WTC11 (cell line): ENCODE measurements around the gene PALM3.

ENCODE experiments used
- CREB1 ChIP-seq: sonication (generic); formaldehyde crosslinking; IDR thresholded peaks from 2 replicates; pipeline ENCODE4 v1.8.0; 2023; ENCODE audit warnings: mild to moderate bottlenecking, missing genetic modification reagents
- FOXJ3 ChIP-seq: sonication (generic); formaldehyde crosslinking; IDR thresholded peaks from 2 replicates; pipeline ENCODE4 v1.9.0; 2021; ENCODE audit warnings: missing genetic modification reagents, mild to moderate bottlenecking, borderline replicate concordance
- JUN ChIP-seq: sonication (generic); formaldehyde crosslinking; IDR thresholded peaks from 2 replicates; pipeline ENCODE4 v1.8.0; 2023; ENCODE audit warnings: mild to moderate bottlenecking, missing genetic modification reagents
- NR3C1 ChIP-seq: sonication (generic); formaldehyde crosslinking; conservative IDR thresholded peaks from 2 replicates; pipeline ENCODE4 v1.8.1; 2023; ENCODE audit warnings: low read depth, mild to moderate bottlenecking, missing genetic modification reagents
- TEAD4 ChIP-seq: sonication (generic); formaldehyde crosslinking; IDR thresholded peaks from 2 replicates; pipeline ENCODE4 v1.8.0; 2022; ENCODE audit warnings: mild to moderate bottlenecking, missing genetic modification reagents
- ZNF121 ChIP-seq: sonication (generic); formaldehyde crosslinking; IDR thresholded peaks from 2 replicates; pipeline ENCODE4 v1.8.0; 2023; ENCODE audit warnings: missing genetic modification reagents
- TF ChIP-seq, protein P1 (sequence below): fragments of 200-600 bp; IDR thresholded peaks from 2 replicates; pipeline ENCODE4 v1.8.0; 2022; ENCODE audit warnings: antibody characterized with exemption
- TF ChIP-seq, protein P2 (sequence below): sonication (generic); formaldehyde crosslinking; IDR thresholded peaks from 2 replicates; pipeline ENCODE4 v1.8.0; 2022; ENCODE audit warnings: mild to moderate bottlenecking, missing genetic modification reagents
- TF ChIP-seq, protein P3 (sequence below): fragments of 250-450 bp; sonication (Bioruptor Pico); conservative IDR thresholded peaks from 2 replicates; pipeline ENCODE4 v1.9.0; 2021; ENCODE audit warnings: mild to moderate bottlenecking
- TF ChIP-seq, protein P4 (sequence below): sonication (generic); formaldehyde crosslinking; IDR thresholded peaks from 2 replicates; pipeline ENCODE4 v1.8.0; 2023; ENCODE audit warnings: missing genetic modification reagents
- TF ChIP-seq, protein P5 (sequence below): sonication (generic); formaldehyde crosslinking; IDR thresholded peaks from 2 replicates; pipeline ENCODE4 v1.8.1; 2023; ENCODE audit warnings: mild to moderate bottlenecking, moderate library complexity, missing genetic modification reagents
- TF ChIP-seq, protein P6 (sequence below): sonication (generic); formaldehyde crosslinking; IDR thresholded peaks from 2 replicates; pipeline ENCODE4 v1.8.1; 2022; ENCODE audit warnings: low read depth, missing genetic modification reagents, borderline replicate concordance
- TF ChIP-seq, protein P7 (sequence below): sonication (generic); formaldehyde crosslinking; IDR thresholded peaks from 2 replicates; pipeline ENCODE4 v1.8.0; 2022; ENCODE audit warnings: mild to moderate bottlenecking, missing genetic modification reagents
- TF ChIP-seq, protein P8 (sequence below): sonication (generic); formaldehyde crosslinking; conservative IDR thresholded peaks from 2 replicates; pipeline ENCODE4 v1.8.1; 2022; ENCODE audit warnings: mild to moderate bottlenecking, missing genetic modification reagents

DNA sequence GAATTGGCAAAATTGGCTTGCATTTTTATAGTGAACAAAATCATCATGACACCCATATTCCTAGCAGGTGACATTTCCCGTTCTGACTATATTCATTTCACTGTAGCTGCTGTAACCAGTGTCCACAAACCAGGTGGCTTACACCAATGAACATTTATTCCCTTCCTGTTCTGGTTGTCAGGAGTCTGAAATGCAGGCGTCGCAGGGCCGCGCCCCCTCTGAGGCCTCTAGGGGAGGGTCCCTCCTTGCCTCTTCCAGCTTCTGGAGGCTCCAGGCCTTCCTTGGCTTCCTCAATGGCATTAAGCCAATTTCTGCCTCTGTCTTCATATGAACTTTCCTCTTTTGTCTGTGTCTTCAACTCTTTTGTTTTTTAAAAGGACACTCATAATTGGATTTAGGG is 40.4 kb downstream of the PALM3 start:
- no peak for TF ChIP-seq FOXJ3 (CRISPR knock-in tag)
- no peak for TF ChIP-seq NR3C1 (CRISPR knock-in tag)
- TF ChIP-seq, protein P1, sequence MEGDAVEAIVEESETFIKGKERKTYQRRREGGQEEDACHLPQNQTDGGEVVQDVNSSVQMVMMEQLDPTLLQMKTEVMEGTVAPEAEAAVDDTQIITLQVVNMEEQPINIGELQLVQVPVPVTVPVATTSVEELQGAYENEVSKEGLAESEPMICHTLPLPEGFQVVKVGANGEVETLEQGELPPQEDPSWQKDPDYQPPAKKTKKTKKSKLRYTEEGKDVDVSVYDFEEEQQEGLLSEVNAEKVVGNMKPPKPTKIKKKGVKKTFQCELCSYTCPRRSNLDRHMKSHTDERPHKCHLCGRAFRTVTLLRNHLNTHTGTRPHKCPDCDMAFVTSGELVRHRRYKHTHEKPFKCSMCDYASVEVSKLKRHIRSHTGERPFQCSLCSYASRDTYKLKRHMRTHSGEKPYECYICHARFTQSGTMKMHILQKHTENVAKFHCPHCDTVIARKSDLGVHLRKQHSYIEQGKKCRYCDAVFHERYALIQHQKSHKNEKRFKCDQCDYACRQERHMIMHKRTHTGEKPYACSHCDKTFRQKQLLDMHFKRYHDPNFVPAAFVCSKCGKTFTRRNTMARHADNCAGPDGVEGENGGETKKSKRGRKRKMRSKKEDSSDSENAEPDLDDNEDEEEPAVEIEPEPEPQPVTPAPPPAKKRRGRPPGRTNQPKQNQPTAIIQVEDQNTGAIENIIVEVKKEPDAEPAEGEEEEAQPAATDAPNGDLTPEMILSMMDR: no peak
- TF ChIP-seq, protein P2, sequence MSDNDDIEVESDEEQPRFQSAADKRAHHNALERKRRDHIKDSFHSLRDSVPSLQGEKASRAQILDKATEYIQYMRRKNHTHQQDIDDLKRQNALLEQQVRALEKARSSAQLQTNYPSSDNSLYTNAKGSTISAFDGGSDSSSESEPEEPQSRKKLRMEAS: no peak
- TF ChIP-seq, protein P3, sequence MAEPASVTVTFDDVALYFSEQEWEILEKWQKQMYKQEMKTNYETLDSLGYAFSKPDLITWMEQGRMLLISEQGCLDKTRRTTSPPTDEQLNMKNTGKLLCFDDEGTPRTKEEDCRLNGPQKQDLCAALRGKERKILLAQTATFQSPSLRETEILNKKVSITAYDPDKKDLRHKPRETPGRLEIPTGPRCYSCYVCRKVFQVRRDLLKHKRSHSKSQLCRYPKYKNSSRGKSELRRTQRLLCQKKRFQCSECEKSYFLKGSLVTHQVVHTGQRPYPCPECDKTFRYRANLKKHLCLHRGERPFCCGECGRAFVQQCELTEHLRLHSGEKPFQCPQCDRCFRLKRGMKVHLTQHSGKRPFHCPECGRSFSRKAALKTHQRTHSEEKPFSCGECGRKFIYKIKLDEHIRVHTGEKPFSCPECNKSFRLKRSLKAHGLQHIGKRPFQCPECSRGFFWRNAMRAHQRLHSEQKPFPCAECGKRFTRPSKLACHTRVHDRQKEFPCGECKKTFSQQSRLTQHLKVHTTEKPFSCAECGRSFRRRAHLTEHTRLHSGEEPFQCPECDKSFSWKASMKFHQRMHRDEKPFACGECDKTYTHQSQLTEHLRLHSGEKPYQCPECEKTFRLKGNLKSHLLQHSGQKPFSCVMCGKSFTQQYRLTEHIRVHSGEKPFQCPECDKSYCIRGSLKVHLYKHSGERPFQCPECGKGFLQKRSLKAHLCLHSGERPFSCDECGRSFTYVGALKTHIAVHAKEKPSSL: no peak
- TF ChIP-seq, protein P4, sequence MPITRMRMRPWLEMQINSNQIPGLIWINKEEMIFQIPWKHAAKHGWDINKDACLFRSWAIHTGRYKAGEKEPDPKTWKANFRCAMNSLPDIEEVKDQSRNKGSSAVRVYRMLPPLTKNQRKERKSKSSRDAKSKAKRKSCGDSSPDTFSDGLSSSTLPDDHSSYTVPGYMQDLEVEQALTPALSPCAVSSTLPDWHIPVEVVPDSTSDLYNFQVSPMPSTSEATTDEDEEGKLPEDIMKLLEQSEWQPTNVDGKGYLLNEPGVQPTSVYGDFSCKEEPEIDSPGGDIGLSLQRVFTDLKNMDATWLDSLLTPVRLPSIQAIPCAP (CRISPR knock-in tag): no peak
- TF ChIP-seq JUN (CRISPR knock-in tag): no peak
- TF ChIP-seq ZNF121 (CRISPR knock-in tag): no peak
- TF ChIP-seq, protein P5, sequence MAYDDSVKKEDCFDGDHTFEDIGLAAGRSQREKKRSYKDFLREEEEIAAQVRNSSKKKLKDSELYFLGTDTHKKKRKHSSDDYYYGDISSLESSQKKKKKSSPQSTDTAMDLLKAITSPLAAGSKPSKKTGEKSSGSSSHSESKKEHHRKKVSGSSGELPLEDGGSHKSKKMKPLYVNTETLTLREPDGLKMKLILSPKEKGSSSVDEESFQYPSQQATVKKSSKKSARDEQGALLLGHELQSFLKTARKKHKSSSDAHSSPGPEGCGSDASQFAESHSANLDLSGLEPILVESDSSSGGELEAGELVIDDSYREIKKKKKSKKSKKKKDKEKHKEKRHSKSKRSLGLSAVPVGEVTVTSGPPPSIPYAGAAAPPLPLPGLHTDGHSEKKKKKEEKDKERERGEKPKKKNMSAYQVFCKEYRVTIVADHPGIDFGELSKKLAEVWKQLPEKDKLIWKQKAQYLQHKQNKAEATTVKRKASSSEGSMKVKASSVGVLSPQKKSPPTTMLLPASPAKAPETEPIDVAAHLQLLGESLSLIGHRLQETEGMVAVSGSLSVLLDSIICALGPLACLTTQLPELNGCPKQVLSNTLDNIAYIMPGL: no peak
- TF ChIP-seq TEAD4 (CRISPR knock-in tag): no peak
- TF ChIP-seq, protein P6, sequence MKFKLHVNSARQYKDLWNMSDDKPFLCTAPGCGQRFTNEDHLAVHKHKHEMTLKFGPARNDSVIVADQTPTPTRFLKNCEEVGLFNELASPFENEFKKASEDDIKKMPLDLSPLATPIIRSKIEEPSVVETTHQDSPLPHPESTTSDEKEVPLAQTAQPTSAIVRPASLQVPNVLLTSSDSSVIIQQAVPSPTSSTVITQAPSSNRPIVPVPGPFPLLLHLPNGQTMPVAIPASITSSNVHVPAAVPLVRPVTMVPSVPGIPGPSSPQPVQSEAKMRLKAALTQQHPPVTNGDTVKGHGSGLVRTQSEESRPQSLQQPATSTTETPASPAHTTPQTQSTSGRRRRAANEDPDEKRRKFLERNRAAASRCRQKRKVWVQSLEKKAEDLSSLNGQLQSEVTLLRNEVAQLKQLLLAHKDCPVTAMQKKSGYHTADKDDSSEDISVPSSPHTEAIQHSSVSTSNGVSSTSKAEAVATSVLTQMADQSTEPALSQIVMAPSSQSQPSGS: no peak
- no peak for TF ChIP-seq CREB1 (CRISPR knock-in tag)
- TF ChIP-seq, protein P7, sequence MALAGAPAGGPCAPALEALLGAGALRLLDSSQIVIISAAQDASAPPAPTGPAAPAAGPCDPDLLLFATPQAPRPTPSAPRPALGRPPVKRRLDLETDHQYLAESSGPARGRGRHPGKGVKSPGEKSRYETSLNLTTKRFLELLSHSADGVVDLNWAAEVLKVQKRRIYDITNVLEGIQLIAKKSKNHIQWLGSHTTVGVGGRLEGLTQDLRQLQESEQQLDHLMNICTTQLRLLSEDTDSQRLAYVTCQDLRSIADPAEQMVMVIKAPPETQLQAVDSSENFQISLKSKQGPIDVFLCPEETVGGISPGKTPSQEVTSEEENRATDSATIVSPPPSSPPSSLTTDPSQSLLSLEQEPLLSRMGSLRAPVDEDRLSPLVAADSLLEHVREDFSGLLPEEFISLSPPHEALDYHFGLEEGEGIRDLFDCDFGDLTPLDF (CRISPR knock-in tag): no peak
- TF ChIP-seq, protein P8, sequence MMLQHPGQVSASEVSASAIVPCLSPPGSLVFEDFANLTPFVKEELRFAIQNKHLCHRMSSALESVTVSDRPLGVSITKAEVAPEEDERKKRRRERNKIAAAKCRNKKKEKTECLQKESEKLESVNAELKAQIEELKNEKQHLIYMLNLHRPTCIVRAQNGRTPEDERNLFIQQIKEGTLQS: no peak
